Left lung (tissue), 10 donors: Measurements from ENCODE around the gene PCDH19. TPM values are rescaled to one million over a fixed set of nuclear protein-coding genes. Genes with fewer than 3 reads are reported as not detected.

Experiments
- ATAC-seq: fragments of 200-7000 bp; cut with Tn5 transposase; one replicate; pipeline ENCODE4 v1.9.1; 2020; ENCODE audit warnings: moderate library complexity
- DNase-seq, 4 donors: peaks; one replicate each; pipeline ENCODE4 v3.0.0-alpha.2; 2013 to 2020
- H3K27ac ChIP-seq, 2 donors: fragments of 200-600 bp; sonication (generic) in 1 of 2; one replicate each; pipeline versions ENCODE4 v1.5.0 to v1.8.0; 2020 to 2021
- H3K27me3 ChIP-seq, 2 donors: fragments of 200-600 bp; sonication (generic) in 1 of 2; one replicate each; pipeline versions ENCODE4 v1.5.0 to v1.8.0; 2020 to 2021
- H3K36me3 ChIP-seq, 2 donors: fragments of 200-600 bp; sonication (generic) in 1 of 2; one replicate each; pipeline versions ENCODE4 v1.5.0 to v1.8.0; 2020 to 2021
- H3K4me1 ChIP-seq, 2 donors: fragments of 200-600 bp; one replicate each; pipeline ENCODE4 v1.8.0; 2021
- H3K4me3 ChIP-seq, 2 donors: fragments of 200-600 bp; sonication (generic) in 1 of 2; one replicate each; pipeline versions ENCODE4 v1.5.0 to v1.8.0; 2020 to 2021; ENCODE audit warnings: mild to moderate bottlenecking in 1 of 2
- H3K9me3 ChIP-seq, 2 donors: fragments of 200-600 bp; sonication (generic) in 1 of 2; one replicate each; pipeline versions ENCODE4 v1.5.0 to v1.8.0; 2020 to 2021
- CTCF ChIP-seq, 2 donors: fragments of 200-600 bp; sonication (generic) in 1 of 2; IDR thresholded peaks; one replicate each; pipeline versions ENCODE4 v1.5.0 to v1.8.0; 2021; ENCODE audit warnings: antibody characterized with exemption in 2 of 2
- intact Hi-C, 2 donors: fragments of 100-400 bp; cut with DNase I; formaldehyde crosslinking; loops; one replicate each; pipeline versions ENCODE4 v1.11.2 to v1.14.2; 2022
- polyA plus RNA-seq, 6 donors: library from polyadenylated mRNA; unstranded; fragments of 120-200 nt; gene quantifications; one replicate each; pipeline ENCODE4 v1.2.1, GENCODE V29; 2013; ENCODE audit not compliant: insufficient read length in 6 of 6
- total RNA-seq, 2 donors: library from RNA; stranded (reverse); fragmentation: NEBNext Ultra II Directional; extraction: Animal tissue kit (Norgen Biotek cat#: 25700); gene quantifications; one replicate each; pipeline ENCODE4 v1.2.1, GENCODE V29; 2021
- donor health status: DM: no; HTN: yes; CAD: no.
- donor health status: DM: no; HTN: no; CAD: no.

Gene PCDH19
- total and polyA plus RNA-seq, 8 donors: 0.24 to 2.4 (median 1.2) TPM

- no peak for TF ChIP-seq CTCF (IDR thresholded peaks at IDR 0.05)
- H3K4me3 ChIP-seq: no peak overlapping the region
- H3K36me3 ChIP-seq: no peaks in the 10 kb centered on the region
- intact Hi-C loops: no loop called here
- peaks cover 0 to 8% of the 10 kb centered on the region in 2 donors for H3K27me3 ChIP-seq
- no peak for DNase-seq
- no peaks in the 10 kb centered on the region for H3K9me3 ChIP-seq
- H3K4me1 ChIP-seq: no peaks in the 10 kb centered on the region
- no peak overlapping the region for H3K27ac ChIP-seq
- peak; percentile 33 for ATAC-seq
Measured at GRCh38 chrX:100289066-100289558, 121.0 kb downstream of the PCDH19 start.

GRCh38 chrX:100277231-100277630 lies 132.8 kb downstream of the PCDH19 start:
- ATAC-seq (no peak), DNase-seq (no peak)
- TF ChIP-seq CTCF (IDR thresholded peaks at IDR 0.05): no peak
- intact Hi-C loops: no loop called here
- no peaks in the 10 kb centered on the region for H3K4me1 ChIP-seq
- no peak overlapping the region for H3K4me3 ChIP-seq
- H3K9me3 ChIP-seq: no peaks in the 10 kb centered on the region
- H3K27me3 ChIP-seq: no peaks in the 10 kb centered on the region
- no peaks in the 10 kb centered on the region for H3K36me3 ChIP-seq
- H3K27ac ChIP-seq: no peak overlapping the region

GRCh38 chrX:100274916-100275315 lies 135.2 kb downstream of the PCDH19 start:
- H3K27ac ChIP-seq: no peak overlapping the region
- no peaks in the 10 kb centered on the region for H3K27me3 ChIP-seq
- H3K4me1 ChIP-seq: no peaks in the 10 kb centered on the region
- H3K36me3 ChIP-seq: no peaks in the 10 kb centered on the region
- no peaks in the 10 kb centered on the region for H3K9me3 ChIP-seq
- intact Hi-C loops: no loop called here
- no peak overlapping the region for H3K4me3 ChIP-seq
- TF ChIP-seq CTCF (IDR thresholded peaks at IDR 0.05): no peak
- DNase-seq: no peak
- ATAC-seq: no peak

DNA sequence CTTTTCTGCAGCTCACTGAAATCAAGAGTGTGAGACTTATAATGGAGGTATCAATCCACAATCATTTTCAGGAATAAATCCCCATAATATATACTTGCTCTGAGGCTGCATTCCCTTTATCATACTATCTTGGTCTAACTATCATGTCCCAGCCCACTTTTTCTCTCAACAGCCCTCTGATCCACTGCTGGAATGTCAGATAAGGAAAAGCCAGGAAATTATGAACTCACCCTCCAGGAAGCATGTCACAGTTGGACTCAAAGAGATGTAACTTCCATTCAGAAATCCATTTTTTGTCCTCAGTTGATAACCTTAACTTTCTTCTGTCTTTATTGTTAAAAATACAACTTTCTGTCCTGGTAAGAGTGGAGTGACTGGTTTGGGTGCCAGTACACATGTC lies 144.9 kb downstream of the PCDH19 start:
- no peak for ATAC-seq
- Histone ChIP-seq H3K9me3 (no peaks in the 10 kb centered on the region), H3K27me3 (no peaks in the 10 kb centered on the region), H3K4me1 (no peaks in the 10 kb centered on the region), H3K4me3 (no peak overlapping the region), H3K36me3 (no peaks in the 10 kb centered on the region), H3K27ac (no peak overlapping the region)
- intact Hi-C loops: no loop called here
- TF ChIP-seq CTCF (IDR thresholded peaks at IDR 0.05): no peak
- no peak for DNase-seq

DNA sequence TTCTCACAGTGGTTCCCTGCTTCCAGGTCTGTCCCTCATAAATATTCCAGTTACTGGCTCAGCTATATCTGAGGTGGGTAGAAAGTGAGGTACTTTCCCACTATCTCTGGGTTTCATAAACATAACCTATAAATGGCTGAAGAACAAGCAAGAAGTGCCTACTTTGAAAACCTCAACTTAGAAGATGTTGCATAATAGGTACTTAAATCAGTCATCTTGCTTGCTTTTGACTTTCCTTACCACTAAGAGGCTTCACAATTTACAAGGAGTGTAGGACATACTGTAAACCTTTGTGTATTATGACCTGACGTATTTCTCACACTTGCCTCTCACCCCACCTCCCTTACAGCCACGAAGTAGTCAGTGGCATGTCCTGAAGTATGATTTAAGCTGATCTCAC lies 145.9 kb downstream of the PCDH19 start:
- H3K27me3 ChIP-seq: no peaks in the 10 kb centered on the region
- no peak for DNase-seq
- H3K27ac ChIP-seq: no peak overlapping the region
- no peaks in the 10 kb centered on the region for H3K9me3 ChIP-seq
- intact Hi-C loops: no loop called here
- ATAC-seq: peak; percentile 80
- no peaks in the 10 kb centered on the region for H3K4me1 ChIP-seq
- no peaks in the 10 kb centered on the region for H3K36me3 ChIP-seq
- H3K4me3 ChIP-seq: no peak overlapping the region
- no peak for TF ChIP-seq CTCF (IDR thresholded peaks at IDR 0.05)
